Neural progenitor cell (in vitro differentiated cells): ENCODE data around the gene KLB. TPM values are rescaled to one million over a fixed set of nuclear protein-coding genes. Genes with fewer than 3 reads are reported as not detected.

ENCODE experiments used
- DNase-seq: peaks from one replicate; pipeline ENCODE4 v3.0.0-alpha.2; 2016; ENCODE audit warnings: low spot score
- H2AFZ ChIP-seq: fragments of 200-600 bp; sonication (generic); replicated peaks from 2 replicates; pipeline ENCODE4 v1.6.1; 2016; ENCODE audit warnings: antibody characterized with exemption
- H3F3A ChIP-seq: fragments of 200-600 bp; sonication (generic); 2 replicates; pipeline ENCODE4 v1.6.1; 2016; ENCODE audit warnings: antibody characterized with exemption, low read depth
- H3K27ac ChIP-seq: fragments of 200-600 bp; sonication (generic); 2 replicates; pipeline ENCODE4 v1.5.1; 2016; ENCODE audit warnings: mild to moderate bottlenecking
- H3K27me3 ChIP-seq: fragments of 200-600 bp; sonication (generic); 2 replicates; pipeline ENCODE4 v1.6.1; 2016; ENCODE audit warnings: mild to moderate bottlenecking, moderate library complexity
- H3K36me3 ChIP-seq: fragments of 200-600 bp; sonication (generic); 2 replicates; pipeline ENCODE4 v1.5.1; 2016
- H3K4me1 ChIP-seq: fragments of 200-600 bp; sonication (generic); 2 replicates; pipeline ENCODE4 v1.6.1; 2016; ENCODE audit warnings: mixed run types
- H3K4me2 ChIP-seq: fragments of 200-600 bp; sonication (generic); 2 replicates; pipeline ENCODE4 v1.6.1; 2016
- H3K4me3 ChIP-seq: fragments of 200-600 bp; sonication (generic); 2 replicates; pipeline ENCODE4 v1.5.1; 2016
- H3K79me2 ChIP-seq: fragments of 200-600 bp; sonication (generic); 2 replicates; pipeline ENCODE4 v1.6.1; 2016; ENCODE audit warnings: low read depth
- H3K9ac ChIP-seq: fragments of 200-600 bp; sonication (generic); 2 replicates; pipeline ENCODE4 v1.6.1; 2016
- H3K9me3 ChIP-seq: fragments of 200-600 bp; sonication (generic); 2 replicates; pipeline ENCODE4 v1.5.1; 2016; ENCODE audit warnings: low read depth
- H4K20me1 ChIP-seq: fragments of 200-600 bp; sonication (generic); 2 replicates; pipeline ENCODE4 v1.6.1; 2016; ENCODE audit warnings: low read depth
- H3K27ac Mint-ChIP-seq: 3 replicates; pipeline ENCODE4 v1.8.0; 2021; ENCODE audit warnings: mixed read lengths
- H3K27me3 Mint-ChIP-seq: 2 replicates; pipeline ENCODE4 v1.8.0; 2022; ENCODE audit warnings: low read depth, mild to moderate bottlenecking, inconsistent platforms, moderate library complexity, mixed read lengths; ENCODE audit not compliant: insufficient read depth
- H3K36me3 Mint-ChIP-seq: 3 replicates; pipeline ENCODE4 v1.8.0; 2021; ENCODE audit warnings: mixed read lengths
- H3K4me1 Mint-ChIP-seq: 3 replicates; pipeline ENCODE4 v1.8.0; 2021; ENCODE audit warnings: mixed read lengths
- H3K4me3 Mint-ChIP-seq: 3 replicates; pipeline ENCODE4 v1.8.0; 2021; ENCODE audit warnings: mild to moderate bottlenecking, moderate library complexity, mixed read lengths
- H3K9me3 Mint-ChIP-seq: 3 replicates; pipeline ENCODE4 v1.8.0; 2020; ENCODE audit warnings: mixed read lengths
- EZH2 ChIP-seq: fragments of 200-600 bp; sonication (generic); IDR thresholded peaks from 2 replicates; pipeline ENCODE4 v1.6.1; 2017; ENCODE audit warnings: antibody characterized with exemption, mild to moderate bottlenecking, moderate library complexity
- EZH2phosphoT487 ChIP-seq: fragments of 200-600 bp; sonication (generic); IDR thresholded peaks from 2 replicates; pipeline ENCODE4 v1.6.1; 2017; ENCODE audit warnings: antibody characterized with exemption
- total RNA-seq: library from RNA; depleted of rRNA; stranded (reverse); fragments of >200 nt; gene quantifications from 2 replicates; pipeline ENCODE4 v1.2.3, GENCODE V29; 2015; ENCODE audit warnings: low replicate concordance
- TF ChIP-seq, protein P1 (sequence below): fragments of 200-600 bp; sonication (generic); IDR thresholded peaks from 2 replicates; pipeline ENCODE4 v1.5.1; 2017; ENCODE audit warnings: antibody characterized with exemption, mild to moderate bottlenecking

Gene KLB
- total RNA-seq, 1 donor from 2014 or later: not detected

DNA sequence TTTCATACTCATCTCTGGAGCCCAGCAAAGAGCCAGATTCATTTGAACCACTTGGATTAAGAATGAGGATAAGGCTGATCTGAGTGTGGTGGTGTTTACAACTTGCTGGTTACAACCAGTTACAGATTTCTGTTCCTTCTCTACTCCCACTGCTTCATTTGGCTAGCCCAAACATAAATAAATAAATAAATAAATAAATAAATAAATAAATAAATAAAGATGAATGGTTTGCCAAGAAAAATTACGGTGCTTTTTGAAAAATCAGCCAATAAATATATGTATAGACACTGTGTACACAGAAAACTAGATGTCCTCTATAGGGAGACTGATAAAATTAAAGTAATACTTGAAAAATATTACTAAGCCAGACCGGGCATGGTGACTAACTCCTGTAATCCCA, 34.9 kb downstream of the KLB start:
- Histone ChIP-seq H3K9ac (no peak overlapping the region), H3K27me3 (no peaks in the 10 kb centered on the region), H3K4me2 (no peak overlapping the region), H3K79me2 (no peaks in the 10 kb centered on the region), H3K4me1 (no peaks in the 10 kb centered on the region), H3F3A (peaks cover 6% of the 10 kb centered on the region), H3K27ac (no peak overlapping the region), H3K4me3 (no peak overlapping the region), H3K36me3 (no peaks in the 10 kb centered on the region), H2AFZ (no peak overlapping the region), H3K9me3 (no peaks in the 10 kb centered on the region), H4K20me1 (no peaks in the 10 kb centered on the region)
- TF ChIP-seq, protein P1, sequence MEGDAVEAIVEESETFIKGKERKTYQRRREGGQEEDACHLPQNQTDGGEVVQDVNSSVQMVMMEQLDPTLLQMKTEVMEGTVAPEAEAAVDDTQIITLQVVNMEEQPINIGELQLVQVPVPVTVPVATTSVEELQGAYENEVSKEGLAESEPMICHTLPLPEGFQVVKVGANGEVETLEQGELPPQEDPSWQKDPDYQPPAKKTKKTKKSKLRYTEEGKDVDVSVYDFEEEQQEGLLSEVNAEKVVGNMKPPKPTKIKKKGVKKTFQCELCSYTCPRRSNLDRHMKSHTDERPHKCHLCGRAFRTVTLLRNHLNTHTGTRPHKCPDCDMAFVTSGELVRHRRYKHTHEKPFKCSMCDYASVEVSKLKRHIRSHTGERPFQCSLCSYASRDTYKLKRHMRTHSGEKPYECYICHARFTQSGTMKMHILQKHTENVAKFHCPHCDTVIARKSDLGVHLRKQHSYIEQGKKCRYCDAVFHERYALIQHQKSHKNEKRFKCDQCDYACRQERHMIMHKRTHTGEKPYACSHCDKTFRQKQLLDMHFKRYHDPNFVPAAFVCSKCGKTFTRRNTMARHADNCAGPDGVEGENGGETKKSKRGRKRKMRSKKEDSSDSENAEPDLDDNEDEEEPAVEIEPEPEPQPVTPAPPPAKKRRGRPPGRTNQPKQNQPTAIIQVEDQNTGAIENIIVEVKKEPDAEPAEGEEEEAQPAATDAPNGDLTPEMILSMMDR: no peak
- TF ChIP-seq EZH2: no peak
- no peak for TF ChIP-seq EZH2phosphoT487
- H3K27me3 Mint-ChIP-seq: peaks cover 3% of the 10 kb centered on the region
- DNase-seq: no peak
- no peaks in the 10 kb centered on the region for H3K4me1 Mint-ChIP-seq
- no peak overlapping the region for H3K4me3 Mint-ChIP-seq
- no peaks in the 10 kb centered on the region for H3K36me3 Mint-ChIP-seq
- H3K9me3 Mint-ChIP-seq: no peaks in the 10 kb centered on the region
- no peak overlapping the region for H3K27ac Mint-ChIP-seq

DNA sequence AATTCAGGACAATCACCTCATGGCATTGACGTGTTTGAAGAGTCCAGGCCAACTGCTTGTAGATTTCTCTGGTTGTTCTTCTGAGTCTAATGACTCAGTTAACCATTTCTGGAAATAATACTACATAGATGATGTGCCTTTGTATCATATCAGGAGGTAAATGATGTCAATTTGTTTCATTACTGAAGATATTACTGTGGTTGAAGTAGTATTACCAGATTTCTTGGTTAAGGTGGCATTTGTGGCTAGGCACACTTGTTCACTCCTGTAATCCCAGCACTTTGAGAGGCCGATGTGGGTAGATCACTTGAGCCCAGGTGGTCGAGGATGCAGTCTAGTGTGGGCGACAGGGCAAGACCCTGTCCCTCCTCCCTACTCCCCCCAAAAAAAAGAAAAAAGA, 36.3 kb downstream of the KLB start:
- no peak for DNase-seq
- Mint-ChIP-seq H3K4me3 (no peak overlapping the region), H3K9me3 (no peaks in the 10 kb centered on the region), H3K4me1 (no peaks in the 10 kb centered on the region), H3K27me3 (peaks cover 3% of the 10 kb centered on the region), H3K36me3 (peaks cover 2% of the 10 kb centered on the region), H3K27ac (no peak overlapping the region)
- Histone ChIP-seq H3F3A (peaks cover 6% of the 10 kb centered on the region), H2AFZ (no peak overlapping the region), H3K27ac (no peak overlapping the region), H3K79me2 (no peaks in the 10 kb centered on the region), H3K9me3 (no peaks in the 10 kb centered on the region), H3K4me1 (no peaks in the 10 kb centered on the region), H3K4me3 (no peak overlapping the region), H3K4me2 (no peak overlapping the region), H4K20me1 (no peaks in the 10 kb centered on the region), H3K36me3 (no peaks in the 10 kb centered on the region), H3K27me3 (no peaks in the 10 kb centered on the region), H3K9ac (no peak overlapping the region)
- TF ChIP-seq EZH2phosphoT487: no peak
- no peak for TF ChIP-seq EZH2
- TF ChIP-seq, protein P1: no peak

DNA sequence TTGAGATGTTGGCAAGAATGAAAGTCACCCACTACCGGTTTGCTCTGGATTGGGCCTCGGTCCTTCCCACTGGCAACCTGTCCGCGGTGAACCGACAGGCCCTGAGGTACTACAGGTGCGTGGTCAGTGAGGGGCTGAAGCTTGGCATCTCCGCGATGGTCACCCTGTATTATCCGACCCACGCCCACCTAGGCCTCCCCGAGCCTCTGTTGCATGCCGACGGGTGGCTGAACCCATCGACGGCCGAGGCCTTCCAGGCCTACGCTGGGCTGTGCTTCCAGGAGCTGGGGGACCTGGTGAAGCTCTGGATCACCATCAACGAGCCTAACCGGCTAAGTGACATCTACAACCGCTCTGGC, 39.7 kb downstream of the KLB start:
- no peaks in the 10 kb centered on the region for H3K4me1 ChIP-seq
- no peaks in the 10 kb centered on the region for H3K79me2 ChIP-seq
- no peak for TF ChIP-seq EZH2phosphoT487
- TF ChIP-seq, protein P1: no peak
- TF ChIP-seq EZH2: no peak
- peaks cover 7% of the 10 kb centered on the region for H4K20me1 ChIP-seq
- H3K36me3 ChIP-seq: peaks cover 4% of the 10 kb centered on the region
- no peaks in the 10 kb centered on the region for H3K4me1 Mint-ChIP-seq
- no peaks in the 10 kb centered on the region for H3K9me3 Mint-ChIP-seq
- H3K27me3 Mint-ChIP-seq: peaks cover 4% of the 10 kb centered on the region
- no peaks in the 10 kb centered on the region for H3K9me3 ChIP-seq
- no peaks in the 10 kb centered on the region for H3K27me3 ChIP-seq
- DNase-seq: no peak
- H3K9ac ChIP-seq: no peak overlapping the region
- H3K27ac Mint-ChIP-seq: no peak overlapping the region
- no peak overlapping the region for H2AFZ ChIP-seq
- H3K36me3 Mint-ChIP-seq: peaks cover 4% of the 10 kb centered on the region
- no peak overlapping the region for H3K4me2 ChIP-seq
- H3K4me3 ChIP-seq: no peak overlapping the region
- H3K27ac ChIP-seq: no peak overlapping the region
- H3K4me3 Mint-ChIP-seq: no peak overlapping the region
- peaks cover 40% of the 10 kb centered on the region for H3F3A ChIP-seq
